Renal cortex interstitium (tissue), 11 donors: ENCODE measurements around the gene NLN. TPM values are rescaled to one million over a fixed set of nuclear protein-coding genes. Genes with fewer than 3 reads are reported as not detected.

ENCODE experiments used
- DNase-seq, 11 donors: peaks; one replicate each; pipeline ENCODE4 v3.0.0-alpha.2; 2013; ENCODE audit warnings: low read depth in 9 of 11, low spot score in 4 of 11; ENCODE audit errors: extremely low read depth in 1 of 11
- polyA plus RNA-seq, 3 donors: library from polyadenylated mRNA; unstranded; fragments of 120-200 nt; gene quantifications; one replicate each; pipeline ENCODE4 v1.2.1, GENCODE V29; 2013; ENCODE audit not compliant: insufficient read length in 3 of 3

Gene NLN
- polyA plus RNA-seq, 3 donors = 37.4 to 39.7 (median 37.6) TPM

DNA sequence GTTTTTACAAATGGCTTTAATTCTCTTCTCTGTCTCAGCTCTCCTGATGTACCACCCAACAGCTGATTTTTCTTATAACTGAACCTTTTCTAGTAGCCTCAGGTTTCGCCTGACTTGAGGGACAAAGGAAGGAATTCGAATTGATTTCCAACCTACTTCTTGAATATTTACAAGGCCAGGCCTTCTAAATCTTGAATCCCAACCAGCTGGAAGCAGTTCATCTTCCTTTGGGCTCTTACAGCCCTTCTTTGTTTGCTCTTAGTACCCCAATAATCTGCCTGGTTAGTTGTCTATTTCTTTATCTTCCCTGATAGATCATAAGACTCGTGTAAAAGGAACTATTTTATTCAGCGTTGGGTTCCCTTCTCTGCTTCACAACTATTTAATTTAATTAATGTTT is 95.9 kb downstream of the NLN start:
- no peak for DNase-seq

DNA sequence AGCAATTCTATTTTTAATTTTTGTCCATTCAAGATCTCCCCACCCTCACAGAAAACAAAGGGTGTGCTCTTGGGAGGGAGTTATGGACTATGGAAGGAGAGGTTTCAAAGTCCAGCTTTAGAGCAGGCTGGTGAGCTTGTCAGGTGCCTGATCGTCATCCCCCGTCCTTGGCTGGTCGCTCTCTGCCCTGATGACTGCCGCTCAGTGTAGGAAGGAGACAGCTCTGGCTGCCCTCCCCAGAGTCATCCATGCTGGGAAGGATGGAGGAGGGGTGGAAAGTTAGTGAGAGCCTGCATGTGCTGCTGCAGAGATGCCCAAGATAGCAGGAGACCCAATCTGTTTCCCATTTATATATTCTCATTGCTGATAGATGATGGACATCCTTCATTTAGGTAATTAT is 96.6 kb downstream of the NLN start:
- DNase-seq = peak in 1 of 11 donors; percentile 41

DNA sequence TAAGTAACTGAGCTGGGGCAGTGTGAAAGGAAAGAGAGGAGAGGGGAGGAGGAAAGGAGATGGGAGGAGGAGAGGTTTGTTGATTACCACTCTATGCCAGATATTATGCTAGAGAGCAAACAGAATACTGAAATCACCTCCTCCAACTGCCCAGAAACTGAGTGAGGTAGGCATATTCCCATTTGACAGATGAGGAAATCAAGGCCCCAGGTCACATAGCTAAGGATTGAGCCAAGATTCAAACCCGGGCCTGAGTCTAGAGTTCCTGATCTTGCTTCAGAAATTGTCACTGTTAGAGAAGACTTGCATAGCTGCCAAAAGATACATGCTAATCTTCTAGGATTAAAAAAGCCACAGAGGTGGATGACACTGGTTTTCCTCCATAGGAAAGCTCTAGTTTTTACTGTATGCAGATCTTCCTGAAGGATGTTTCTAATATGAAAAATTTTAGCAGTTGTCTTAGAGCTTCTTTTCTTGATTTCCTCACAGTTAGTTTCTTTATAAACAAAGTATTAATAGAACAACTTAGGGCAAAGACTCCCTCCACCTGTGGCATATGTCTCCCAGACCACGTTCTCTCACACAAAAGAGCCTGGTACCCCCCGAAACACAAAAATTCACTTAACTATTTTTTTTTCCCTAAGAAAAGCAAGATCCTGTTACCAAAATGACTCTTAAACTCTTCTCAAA is 97.4 kb downstream of the NLN start:
- DNase-seq = no peak

DNA sequence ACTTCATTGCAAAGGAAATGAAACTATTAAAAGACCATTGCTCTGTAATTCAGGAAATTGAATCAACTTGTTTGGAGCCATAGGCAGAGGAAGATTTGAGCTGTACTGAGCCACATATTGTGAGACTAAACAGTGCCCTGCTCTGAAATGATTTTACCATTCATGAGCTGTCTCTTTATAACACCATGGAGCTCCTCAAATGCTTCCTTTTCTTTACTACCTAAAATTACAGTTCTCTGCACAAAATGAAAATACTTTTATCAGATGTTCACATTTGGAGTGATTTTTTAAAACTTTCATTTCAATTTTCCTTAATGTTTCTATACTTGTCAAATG is 97.9 kb downstream of the NLN start:
- no peak for DNase-seq

DNA sequence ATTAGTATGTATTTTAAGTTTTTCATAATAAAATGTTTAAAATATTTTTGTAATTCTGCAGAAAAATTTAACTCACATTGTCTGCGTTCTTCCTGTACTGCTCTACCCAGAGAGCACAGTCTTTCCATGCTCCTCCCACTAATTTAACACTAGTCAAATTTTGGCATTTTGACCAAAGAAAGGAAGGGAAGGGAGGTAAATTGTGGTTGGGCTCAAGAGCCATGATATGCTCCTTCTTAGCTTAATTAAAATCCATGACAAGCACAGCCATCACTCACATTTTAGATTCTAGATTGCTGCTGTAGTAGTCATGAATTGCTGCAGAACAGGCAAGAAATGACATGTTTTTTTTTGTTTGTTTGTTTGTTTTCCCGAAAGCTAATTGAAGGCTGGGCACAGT is 98.4 kb downstream of the NLN start:
- no peak for DNase-seq

DNA sequence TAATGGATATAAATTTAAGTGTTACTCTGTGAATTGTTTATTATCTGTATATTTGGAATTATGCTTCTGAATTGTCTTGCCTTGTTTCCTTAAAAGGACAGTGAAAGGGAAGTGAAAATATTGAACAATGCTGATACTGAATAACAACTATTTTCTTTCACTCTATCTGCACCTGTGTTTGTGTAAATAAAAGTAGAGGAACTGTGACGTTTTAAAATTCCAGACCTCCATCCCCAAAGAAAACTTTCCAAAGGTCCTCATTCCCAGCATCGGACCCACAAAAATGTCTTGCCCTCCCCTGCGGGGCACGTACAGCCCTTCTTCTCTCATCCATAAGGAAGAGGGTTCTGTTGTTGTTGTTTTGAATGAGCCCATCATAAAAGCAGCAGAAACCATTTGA is 100.0 kb downstream of the NLN start:
- no peak for DNase-seq

DNA sequence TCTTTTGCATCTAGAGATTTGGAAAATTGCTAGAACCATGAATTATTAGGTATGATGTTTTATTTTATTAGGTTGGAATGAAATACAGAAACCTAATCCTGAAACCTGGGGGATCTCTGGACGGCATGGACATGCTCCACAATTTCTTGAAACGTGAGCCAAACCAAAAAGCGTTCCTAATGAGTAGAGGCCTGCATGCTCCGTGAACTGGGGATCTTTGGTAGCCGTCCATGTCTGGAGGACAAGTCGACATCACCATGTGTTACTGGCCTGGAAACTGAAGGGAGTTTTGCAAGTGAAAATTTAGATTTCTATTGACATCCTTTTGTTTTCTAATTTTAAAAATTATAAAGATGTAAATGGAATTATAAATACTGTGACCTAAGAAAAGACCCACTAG is 100.7 kb downstream of the NLN start:
- peak in 1 of 11 donors; percentile 10 for DNase-seq

DNA sequence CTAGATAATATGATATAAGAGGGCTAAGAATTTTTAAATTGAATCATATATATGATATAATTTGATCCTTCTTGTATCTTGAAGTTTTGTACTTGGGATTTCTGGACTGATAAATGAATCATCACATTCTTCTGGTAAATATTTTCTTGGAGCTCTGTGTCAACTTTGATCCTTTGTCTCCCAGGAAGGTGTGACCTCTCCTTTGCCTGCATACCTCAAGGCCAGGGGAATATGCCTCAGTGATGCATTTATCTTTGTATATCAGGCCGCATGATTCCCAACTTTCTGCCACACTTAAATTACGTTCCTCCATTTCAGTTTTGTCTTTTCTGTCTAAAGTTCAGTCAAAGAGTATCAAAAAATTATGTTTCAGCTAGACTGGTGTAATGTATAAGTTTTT is 101.2 kb downstream of the NLN start:
- DNase-seq = no peak

DNA sequence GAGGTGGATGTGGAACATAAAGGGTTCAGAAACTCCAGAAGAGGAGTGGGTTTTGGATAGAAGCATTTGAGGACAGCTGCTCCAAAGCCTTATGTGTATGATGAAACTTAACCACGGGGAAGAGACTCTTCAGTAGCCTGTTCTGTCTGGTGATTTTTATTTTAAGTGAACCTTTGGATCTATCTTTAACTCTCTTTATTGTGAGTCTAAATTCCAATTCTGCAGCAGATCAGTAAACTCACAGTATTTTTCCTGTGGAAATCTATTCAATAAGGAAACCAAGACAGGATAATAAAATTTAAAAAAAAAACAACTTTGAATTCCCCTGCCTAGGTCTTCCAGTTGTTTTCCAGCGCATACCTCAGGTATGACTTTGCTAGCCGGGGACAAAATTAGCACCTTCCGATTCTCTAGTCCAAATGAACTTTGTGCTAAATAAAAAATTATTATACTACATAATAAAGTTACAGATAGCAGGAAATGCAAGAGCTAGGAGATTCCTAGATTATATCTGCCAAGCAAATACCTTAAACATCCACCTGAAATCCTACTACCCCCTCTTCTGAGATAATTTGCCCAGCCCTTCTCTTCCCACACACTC is 101.9 kb downstream of the NLN start:
- no peak for DNase-seq

DNA sequence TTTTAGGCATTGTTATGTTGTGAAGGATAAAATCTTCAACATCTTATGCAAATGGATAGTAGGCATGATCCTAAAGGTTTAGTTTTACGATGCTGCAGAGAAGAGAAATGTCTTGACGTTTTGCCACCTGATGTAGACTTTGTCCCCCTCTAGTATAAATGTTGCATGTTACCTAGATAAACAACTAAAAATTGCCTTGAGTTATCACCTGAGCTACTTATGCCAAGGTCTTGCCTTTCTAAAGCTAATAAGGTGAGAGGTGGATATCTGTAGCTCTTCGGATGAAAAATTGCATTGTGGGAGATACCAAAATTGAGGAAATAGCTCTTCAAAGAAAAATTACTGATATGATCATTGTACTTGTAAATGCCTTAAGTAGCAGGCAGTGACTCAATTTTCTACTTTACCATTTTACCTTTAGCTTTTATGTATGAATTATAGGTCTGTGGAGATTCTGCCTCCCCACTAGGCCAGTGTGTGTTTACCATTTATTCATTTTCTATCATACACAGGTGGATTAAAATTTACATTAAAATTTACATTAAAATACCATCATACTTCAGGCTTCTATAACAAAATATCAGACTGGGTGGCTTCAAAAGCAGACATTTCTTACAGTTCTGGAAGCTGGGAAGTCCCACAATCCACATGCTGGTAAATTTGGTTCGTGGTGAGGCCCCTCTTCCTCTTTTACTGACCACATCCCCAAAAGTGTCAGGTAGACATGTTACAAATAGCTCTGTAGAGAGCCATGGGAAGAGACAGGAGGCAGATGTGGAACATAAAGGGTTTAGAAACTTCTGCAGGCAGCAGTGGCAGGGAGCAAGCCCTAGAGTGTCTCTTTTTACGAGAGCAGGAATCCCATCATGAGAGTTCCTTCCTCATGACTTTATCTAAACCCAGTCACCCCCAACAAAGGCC is 103.7 kb downstream of the NLN start:
- DNase-seq = no peak

DNA sequence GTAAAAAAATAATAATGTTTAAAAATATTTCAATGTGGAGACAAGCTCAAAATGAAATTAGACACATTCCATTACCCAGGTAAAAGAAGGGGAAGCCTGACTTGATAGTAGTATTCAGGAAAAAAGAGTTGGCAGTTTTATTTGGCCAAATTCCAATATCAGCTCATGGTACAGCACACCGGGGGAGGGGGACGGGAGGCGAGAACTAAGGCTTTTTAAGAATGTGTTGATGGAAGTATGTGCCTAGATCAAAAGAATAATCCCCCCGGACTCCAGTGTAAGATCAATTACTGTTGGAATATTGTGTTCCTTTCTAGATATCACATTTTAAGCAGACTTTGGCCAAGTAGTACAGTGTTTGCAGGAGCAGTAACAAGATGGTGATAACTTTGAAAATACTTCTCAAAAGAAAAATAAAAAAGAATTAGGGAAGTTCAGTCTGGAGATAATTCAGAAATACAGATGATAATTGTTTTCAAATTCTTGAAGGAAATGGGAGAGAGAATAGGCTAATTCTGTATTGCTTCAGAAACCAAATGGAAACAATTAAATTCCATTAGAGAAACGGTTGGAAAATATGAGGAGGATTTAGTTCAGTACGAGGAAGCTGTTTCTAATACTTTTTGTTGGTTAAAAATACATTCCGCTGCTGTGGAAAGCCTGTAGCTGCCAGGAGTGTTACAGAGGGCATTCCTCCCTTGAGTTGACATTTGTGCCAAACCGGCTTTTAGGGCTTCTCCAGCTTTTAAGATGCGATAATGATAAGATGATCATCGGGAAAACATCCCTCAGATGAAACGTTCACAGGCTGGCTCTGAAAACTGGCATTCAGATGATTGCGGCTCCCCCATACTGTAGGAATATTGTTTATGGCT is 106.3 kb downstream of the NLN start:
- no peak for DNase-seq

DNA sequence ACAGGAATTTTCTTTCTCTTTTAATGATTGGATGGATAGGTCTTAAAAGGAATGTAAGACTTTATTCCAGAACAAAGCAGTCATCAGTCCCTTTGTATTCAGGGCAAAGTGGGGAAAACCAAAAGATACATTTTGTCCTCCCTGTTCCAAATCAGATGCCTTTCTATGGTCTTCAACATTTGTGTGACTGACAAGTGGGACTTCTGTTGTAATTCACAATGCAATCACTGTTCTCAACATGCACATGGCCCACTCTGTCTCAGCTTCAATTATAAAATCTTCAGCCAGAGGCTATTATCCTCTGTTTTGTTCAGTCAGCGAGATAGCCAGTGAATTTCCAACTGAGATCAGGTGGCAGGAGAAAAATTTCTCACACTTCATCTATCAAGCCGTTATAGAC is 108.9 kb downstream of the NLN start:
- no peak for DNase-seq

DNA sequence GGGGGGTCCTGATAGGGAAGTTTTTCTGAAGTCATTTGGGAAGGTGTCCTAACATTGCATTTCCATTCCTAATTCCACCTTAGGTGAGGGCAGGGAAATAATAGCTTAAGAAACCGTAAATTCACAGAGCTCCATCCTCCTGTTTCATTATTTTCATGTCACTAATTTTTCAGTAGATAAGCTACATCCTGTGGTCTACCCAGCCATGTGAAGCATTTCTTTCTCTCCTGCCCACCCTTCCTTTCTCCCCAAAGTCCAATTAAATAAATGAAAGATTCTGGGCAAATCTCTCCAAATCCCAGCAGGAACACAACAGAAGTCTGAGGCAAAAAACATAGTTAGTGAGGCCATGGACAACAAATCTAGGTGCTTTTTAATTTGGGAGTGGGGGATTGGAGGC is 109.3 kb downstream of the NLN start:
- no peak for DNase-seq

DNA sequence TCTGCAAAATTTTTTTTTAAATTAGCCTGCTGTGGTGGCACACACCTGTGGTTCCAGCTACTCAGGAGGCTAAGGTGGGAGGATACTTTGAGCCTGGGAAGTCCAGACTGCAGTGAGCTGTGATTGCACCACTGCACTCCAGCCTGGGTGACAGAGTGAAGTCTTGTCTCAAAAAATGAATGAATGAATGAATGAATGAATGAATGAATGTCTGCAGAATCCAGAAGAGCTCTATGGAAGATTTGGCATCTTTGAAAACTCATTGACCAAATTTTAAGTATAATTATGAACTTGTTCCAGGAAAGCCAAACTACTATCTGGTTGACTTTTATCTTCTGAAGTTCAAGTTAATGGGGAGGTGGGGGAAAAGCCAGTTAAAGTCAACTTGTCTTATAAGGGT is 110.1 kb downstream of the NLN start:
- DNase-seq = no peak

DNA sequence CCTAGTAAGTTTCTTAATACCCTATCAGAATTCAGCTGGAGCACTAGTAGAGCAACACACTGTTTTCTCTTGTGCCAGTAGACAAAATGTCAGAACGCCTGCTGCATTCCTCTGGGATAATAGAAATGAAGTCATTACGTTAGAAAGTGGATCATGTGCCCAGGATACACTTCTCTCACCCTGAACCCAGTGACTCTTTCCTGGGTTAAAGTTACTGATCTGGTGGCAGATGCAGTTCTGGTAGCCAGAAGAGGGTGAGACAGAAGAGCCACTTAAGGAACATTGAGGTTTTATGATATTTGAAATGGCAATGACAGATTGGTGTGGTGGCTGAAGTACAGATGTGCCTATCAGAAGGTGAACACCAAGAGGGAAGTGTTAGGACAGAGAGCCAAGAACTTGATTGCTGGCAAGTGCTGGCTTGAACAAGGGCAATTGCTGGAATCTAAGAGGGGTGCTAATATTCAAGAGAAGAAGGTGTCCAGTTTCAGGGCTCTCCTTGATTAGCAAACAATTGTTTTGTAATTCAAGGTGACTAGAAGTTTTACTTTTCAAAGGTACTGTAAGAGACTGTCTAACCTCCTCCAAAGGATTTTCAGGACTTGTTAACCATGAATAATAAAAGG is 110.7 kb downstream of the NLN start:
- DNase-seq = no peak

DNA sequence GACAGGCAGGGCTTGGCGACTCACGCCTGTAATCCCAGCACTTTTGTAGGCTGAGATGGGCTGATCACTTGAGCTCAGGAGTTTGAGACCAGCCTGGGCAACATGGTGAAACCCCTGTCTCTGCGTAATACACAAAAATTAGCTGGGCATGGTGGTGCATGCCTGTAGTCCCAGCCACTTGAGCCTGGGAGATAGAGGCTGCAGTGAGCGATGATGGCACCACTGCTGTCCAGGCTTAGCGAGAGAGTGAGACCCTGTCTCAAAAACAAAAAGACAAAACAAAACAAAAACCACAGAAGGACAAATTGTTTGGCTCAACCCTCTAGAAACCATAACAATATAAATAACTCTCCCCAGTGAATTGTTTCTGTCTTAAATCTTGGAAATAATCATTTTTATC is 111.8 kb downstream of the NLN start:
- no peak for DNase-seq

DNA sequence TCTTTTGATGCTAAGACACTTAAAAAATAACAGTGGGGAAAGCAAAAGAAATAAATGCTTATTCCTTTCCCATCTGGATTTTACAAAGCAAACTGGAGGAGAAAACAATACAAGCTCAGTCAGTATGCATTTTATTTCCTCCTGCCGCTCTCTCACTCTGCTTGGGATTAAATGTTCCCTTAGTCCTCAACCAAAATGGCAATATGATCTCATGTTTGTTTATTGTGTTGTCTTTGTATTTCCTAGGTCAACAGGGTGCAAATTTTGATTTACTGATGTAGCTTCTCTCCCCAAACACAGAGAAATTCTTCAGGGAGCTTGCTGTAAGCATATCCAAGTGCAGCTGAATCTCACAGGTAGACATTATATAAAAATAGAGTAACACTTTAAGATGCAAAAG is 112.3 kb downstream of the NLN start:
- no peak for DNase-seq

DNA sequence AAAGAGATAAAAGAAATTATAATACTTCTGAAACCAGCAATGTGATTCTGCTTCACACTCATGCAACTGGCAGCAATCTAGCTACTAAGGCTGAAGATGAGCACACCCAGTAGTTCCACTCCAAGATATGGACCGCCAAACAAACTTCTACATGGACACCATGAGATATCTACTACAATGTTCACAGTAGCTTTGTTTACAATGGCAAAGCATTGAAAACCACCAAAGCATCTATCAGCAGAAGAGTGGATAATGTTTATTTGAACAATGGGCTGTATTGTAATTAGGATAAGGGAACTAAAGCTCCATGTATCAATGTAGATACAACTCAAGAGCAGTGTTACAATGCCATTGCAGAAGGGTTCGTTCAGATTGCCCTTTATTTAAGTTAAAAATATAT is 113.2 kb downstream of the NLN start:
- no peak for DNase-seq

DNA sequence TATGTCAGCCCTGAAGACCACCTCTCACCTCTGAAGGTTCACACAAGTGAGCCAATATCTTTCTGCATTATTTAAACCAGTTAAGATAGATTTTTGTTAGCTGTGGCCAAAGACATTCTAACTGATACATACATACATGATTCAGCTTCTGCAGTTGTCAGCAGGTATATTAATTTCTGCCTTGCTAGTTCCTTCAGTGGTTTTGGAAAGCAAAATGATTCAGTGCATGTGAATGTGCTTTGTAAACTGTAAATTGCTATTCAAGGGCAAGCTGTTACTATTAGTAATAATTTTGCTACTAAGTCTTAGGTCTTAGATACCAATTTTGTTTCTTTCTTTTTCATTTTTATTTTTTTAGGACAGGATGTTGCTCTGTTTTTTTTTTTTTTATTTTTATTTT is 115.1 kb downstream of the NLN start:
- no peak for DNase-seq
